GM21786 (cell line): ENCODE measurements around the gene ANO2.

ENCODE experiments used
- ATAC-seq: cut with Tn5 transposase; IDR thresholded peaks from one replicate; pipeline ENCODE4 v1.9.1; 2021; ENCODE audit not compliant: unreplicated experiment

The ANO2 gene

GRCh38 chr12:5588176-5588575 lies 356.9 kb downstream of the ANO2 start:
- ATAC-seq: no peak

GRCh38 chr12:5587711-5588121 lies 357.3 kb downstream of the ANO2 start:
- ATAC-seq: no peak

DNA sequence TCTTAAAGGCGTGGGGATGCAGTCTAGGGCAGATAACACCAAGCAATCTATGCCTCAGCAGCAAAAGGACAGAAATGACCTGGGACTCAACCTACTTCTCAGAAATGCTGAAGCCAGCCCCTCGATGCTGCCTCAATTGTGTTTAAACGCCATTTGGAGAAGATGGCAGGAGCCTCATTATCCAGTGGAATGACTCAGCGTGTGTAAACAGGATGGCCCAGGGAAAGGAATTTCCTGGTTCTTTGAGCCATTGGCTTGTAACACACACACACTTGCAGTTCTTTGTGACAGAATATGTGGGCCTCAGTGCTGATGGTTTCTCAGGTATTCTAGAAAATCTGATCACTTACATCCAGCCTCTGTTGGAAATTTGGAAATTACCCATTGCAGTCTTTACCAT lies 358.9 kb downstream of the ANO2 start:
- no peak for ATAC-seq

GRCh38 chr12:5585178-5585577 lies 359.9 kb downstream of the ANO2 start:
- no peak for ATAC-seq

DNA sequence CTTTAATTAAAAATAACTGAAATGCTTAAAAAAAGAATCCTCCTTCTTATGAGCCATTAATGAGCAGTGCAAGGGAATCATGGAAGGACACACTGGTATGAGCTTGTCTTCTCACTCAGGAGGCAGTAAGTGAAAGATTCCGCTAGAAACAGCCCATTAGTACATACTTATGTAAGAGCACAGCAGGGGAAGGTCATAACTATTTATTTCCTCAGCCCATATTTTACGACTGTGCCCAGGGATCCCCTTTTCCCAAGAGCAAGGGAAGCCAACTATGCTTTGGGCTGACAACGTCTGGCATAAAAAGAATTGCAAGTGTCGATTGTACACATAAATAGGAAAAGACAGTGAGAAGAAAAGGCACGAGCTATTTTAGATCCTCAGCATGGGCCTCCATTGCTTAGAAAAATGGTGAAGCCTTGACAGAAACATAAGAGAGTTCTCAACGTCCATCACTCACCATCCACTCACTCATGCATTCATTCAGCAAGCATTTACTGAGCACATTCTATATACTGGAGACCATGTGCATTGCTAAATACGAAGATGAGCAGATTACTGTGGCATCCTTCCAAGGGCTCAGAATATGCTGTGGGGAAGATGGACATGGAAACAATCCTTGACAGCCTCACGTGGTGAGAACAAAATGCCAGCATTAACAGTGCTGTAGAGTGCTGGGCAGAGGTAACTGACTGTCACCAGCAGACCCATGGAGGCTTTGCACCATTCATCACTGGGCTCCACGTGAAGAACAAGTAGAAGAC lies 360.5 kb downstream of the ANO2 start:
- no peak for ATAC-seq

DNA sequence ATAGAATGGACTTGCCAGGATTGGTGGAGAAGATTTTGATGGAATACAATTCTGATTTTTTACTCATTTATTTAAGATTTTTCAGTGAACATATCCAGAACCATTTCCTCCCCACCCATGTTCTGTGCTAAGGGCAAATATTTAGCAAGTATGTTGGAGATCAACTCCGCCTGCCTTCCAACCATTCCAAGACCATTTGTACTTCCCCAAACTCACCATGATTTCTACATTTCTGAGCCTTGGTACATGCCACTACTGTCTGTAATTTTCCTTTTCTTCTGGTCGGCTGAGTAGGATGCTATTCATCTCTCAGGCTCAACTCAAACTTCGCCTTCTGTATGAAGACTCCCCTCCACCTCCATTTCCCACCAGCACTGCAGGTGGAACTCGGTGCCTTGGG lies 362.5 kb downstream of the ANO2 start:
- no peak for ATAC-seq

DNA sequence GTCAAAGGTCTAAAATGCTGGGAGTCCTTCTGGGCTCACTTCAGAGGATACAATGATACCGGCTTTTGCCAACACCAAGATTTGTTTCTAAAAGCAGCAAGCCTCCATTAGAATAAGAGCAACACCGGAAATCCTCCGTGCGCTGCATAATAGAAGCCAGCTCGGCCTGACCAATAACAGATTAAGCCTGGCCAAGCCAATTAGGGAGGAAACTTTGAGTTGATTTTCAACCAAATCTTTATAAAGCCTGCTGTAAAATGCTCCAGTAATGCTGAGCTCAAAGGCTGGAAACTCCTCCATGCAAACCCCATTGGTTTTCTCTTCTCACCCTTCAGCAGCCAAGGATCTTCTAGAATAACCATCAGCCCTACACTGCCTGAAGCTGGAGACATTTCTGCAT lies 363.0 kb downstream of the ANO2 start:
- no peak for ATAC-seq

DNA sequence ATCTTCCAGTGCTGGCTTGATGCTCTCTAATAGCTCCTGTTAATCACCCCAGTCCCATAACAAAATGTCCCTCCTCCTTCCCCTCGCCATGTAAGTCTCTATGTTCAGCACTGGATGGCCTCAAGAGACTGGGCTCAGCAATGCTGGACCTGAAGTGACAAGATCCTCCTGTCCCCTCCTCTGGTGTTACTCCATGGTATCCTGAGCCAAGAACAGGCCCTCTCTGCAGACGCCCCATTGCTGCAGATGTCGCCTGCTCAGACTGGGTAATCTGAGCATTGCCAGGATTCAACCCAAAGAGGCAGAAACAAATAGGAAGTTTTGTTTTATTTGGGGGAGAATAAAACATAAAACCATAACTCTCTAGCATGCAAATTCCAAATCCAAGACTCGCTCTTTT lies 363.4 kb downstream of the ANO2 start:
- ATAC-seq: no peak

DNA sequence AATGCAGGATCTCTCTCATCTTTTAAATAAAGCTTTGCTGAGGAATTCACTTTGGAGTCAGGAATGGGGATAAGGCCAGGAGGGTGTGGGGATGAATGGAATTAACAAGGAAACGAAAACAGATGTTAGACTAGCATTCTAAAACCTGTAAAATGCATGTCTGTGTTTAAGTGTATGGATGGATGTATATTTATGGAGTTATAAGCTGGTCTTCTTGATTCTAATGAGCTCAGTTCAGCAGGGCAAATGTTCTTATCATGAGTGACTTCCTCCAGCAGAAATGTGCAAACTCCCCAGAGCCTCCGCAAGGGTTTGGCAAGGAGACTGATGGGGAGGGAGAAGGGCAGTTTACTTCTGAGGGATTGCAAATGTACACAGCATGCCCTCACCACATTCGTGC lies 364.0 kb downstream of the ANO2 start:
- ATAC-seq: no peak

- no peak for ATAC-seq
Measured at GRCh38 chr12:5578775-5579174, 366.3 kb downstream of the ANO2 start.

- ATAC-seq: no peak
Measured at GRCh38 chr12:5577741-5578140, 367.3 kb downstream of the ANO2 start.

GRCh38 chr12:5577211-5577612 lies 367.8 kb downstream of the ANO2 start:
- no peak for ATAC-seq

DNA sequence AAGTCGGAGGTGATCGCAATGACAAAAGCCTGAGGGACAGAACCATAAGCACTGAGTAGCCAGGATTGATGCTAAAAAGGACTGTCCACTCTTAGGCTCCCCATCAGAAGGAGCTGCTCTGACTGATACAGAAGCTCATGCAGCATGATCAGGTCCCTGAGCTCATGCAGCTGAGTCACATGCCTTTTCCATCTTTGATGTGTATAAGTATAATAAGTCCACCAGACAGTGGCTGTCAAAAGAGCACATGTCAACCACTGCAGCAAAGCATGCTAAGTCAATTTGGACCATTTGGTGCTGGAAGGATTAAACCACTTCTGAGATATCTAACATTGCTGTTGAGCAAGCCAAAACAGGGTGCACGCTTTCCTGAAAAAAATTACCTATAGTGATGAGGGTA lies 369.1 kb downstream of the ANO2 start:
- ATAC-seq: no peak

GRCh38 chr12:5575232-5575631 lies 369.8 kb downstream of the ANO2 start:
- ATAC-seq: no peak

DNA sequence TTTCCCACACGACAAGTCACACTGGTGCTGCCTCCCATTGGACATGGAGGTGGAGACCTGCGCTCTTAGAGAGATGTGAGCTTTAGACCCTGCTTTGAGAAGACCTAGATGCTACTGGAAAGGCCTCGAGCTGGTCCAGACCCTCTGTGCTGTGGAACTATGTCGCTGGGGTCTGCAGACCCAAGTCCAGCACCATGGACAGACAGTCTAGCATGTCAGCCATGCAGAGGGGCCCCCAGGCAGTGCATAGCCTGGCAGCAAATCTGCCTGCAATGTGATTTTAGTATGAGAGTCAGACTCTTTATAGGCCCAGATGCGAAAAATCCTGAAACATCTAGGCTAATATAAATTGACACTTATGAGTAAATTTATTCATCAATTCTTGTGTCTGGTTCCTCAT lies 371.7 kb downstream of the ANO2 start:
- ATAC-seq: no peak

- ATAC-seq: no peak
Measured at GRCh38 chr12:5571115-5571514, 373.9 kb downstream of the ANO2 start.

DNA sequence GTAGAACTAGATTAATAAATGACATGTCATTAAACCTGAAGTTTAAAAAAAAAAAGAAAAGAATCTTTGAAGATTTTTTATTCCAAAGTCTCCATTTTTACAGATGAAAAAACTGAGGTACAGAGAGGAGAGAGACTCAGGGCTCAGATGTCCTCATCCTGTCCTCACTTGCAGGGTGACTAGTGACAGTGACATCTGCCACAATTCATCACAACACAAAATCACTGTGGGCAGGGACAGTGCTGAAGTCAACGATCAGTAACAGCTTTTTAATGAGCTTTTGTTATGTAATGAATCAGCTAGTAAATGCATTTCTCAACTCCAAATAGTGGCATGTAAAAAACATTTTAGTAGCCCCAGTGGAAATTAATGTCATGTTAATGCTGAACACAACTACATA lies 374.6 kb downstream of the ANO2 start:
- no peak for ATAC-seq

DNA sequence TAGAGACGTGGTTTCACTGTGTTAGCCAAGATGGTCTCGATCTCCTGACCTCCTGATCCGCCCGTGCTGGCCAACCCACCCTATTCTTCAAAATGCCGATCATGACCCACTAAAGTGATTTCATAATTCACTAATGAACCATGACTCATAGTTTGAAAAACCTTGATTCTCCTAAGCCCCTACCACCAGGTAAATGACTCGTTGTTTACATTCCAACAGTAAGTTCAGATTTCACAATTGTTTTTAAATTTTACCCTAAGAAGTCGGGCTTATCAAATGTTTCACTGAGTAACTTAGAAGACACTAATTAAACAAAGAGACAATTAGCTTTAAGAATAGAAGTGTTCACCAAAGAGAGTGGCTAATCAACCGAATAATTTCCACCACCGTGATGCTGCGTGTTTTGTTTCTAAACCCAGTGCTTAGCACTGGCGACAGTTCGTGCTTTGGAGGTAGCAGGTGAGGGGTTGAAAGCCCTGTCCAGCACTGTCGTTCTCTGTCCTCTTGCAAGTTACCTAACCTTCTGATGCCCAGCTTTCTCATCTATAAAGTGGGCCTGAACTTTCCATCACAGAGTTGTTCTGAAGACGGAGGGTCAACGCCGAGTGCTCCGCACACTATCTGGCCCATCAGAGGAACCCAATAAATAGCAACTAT lies 376.6 kb downstream of the ANO2 start:
- ATAC-seq: no peak

GRCh38 chr12:5567016-5567725 lies 377.9 kb downstream of the ANO2 start:
- no peak for ATAC-seq

GRCh38 chr12:5565933-5566599 lies 379.0 kb downstream of the ANO2 start:
- ATAC-seq: no peak

DNA sequence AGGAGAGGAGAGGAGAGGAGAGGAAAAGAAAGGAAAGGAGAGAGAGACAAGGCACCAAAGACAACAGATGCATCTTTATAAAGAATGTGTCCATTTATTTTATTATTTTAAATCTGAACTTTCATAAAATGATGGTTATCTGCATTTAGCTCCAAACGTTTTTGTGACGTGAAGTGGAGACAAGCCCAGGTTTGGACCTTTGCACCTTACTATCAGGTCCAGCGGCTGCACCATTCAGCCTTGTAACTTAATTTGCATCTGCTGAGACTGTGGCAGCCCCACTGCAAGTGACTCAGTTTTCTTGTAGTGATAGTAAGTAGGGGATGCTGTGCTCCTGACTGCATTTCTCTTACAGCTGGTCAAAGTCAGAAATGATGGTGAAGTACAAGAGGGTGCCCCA lies 382.5 kb downstream of the ANO2 start:
- ATAC-seq: no peak

- no peak for ATAC-seq
Measured at GRCh38 chr12:5561846-5562245, 383.2 kb downstream of the ANO2 start.
